GM18951 (cell line): ENCODE results near the gene DNAJC15.

ENCODE experiments used
- POLR2A ChIP-seq: IDR thresholded peaks from 4 replicates; pipeline ENCODE4 v1.6.1; 2011; ENCODE audit warnings: mild to moderate bottlenecking; ENCODE audit not compliant: insufficient read length, insufficient read depth; ENCODE audit errors: extremely low read depth
- in situ Hi-C: fragments of 300-500 bp; cut with MboI; formaldehyde crosslinking; loops from one replicate; pipeline ENCODE4 v1.12.0; 2022; ENCODE audit warnings: low sequenced_read_pairs, mixed read lengths, inconsistent platforms; ENCODE audit not compliant: unreplicated experiment

Gene DNAJC15

GRCh38 chr13:43146400-43146799 lies 123.0 kb downstream of the DNAJC15 start:
- in situ Hi-C loops: no loop called here
- TF ChIP-seq POLR2A: no peak

- in situ Hi-C loops: no loop called here
- TF ChIP-seq POLR2A: no peak
These were observed 127.2 kb downstream of the DNAJC15 start for GRCh38 chr13:43150369-43151207.

- no peak for TF ChIP-seq POLR2A
- in situ Hi-C loops: no loop called here
These were observed 130.2 kb downstream of the DNAJC15 start for GRCh38 chr13:43153436-43154090.

- TF ChIP-seq POLR2A: no peak
- in situ Hi-C loops: no loop called here
These were observed 130.8 kb downstream of the DNAJC15 start for GRCh38 chr13:43154156-43154651.

- in situ Hi-C loops: no loop called here
- TF ChIP-seq POLR2A: no peak
These were observed 131.5 kb downstream of the DNAJC15 start for GRCh38 chr13:43154839-43155238.

- no peak for TF ChIP-seq POLR2A
- in situ Hi-C loops: no loop called here
These were observed 133.5 kb downstream of the DNAJC15 start for GRCh38 chr13:43156916-43157315.

GRCh38 chr13:43157796-43158195 lies 134.4 kb downstream of the DNAJC15 start:
- TF ChIP-seq POLR2A: no peak
- in situ Hi-C loops: no loop called here

GRCh38 chr13:43158516-43158915 lies 135.1 kb downstream of the DNAJC15 start:
- in situ Hi-C loops: no loop called here

GRCh38 chr13:43159026-43159461 lies 135.7 kb downstream of the DNAJC15 start:
- in situ Hi-C loops: no loop called here
- no peak for TF ChIP-seq POLR2A

More at GRCh38 chr13:43158516-43158915, 135.1 kb downstream of the DNAJC15 start:
- no peak for TF ChIP-seq POLR2A
